ENCODE results near the gene IGFBP5.

The IGFBP5 gene

GRCh38 chr2:216695401-216695821, at the start of gene IGFBP5:
TSS of gene IGFBP5 (minus strand) at chr2:216695549. CDS start at chr2:216694775, 774 bp downstream.
- DNase-seq, result peak; percentile 72

- DNase-seq, result no peak
Observed at GRCh38 chr2:216743781-216744180, 48.4 kb upstream of the IGFBP5 start.

- DNase-seq, result no peak
Observed at GRCh38 chr2:216742411-216742810, 47.1 kb upstream of the IGFBP5 start.

GRCh38 chr2:216741223-216741593, 45.9 kb upstream of the IGFBP5 start:
- no peak for DNase-seq

- DNase-seq, result no peak
Observed at GRCh38 chr2:216740557-216741222, 45.3 kb upstream of the IGFBP5 start.

- no peak for DNase-seq
Observed at GRCh38 chr2:216739035-216739434, 43.7 kb upstream of the IGFBP5 start.

- peak; percentile 36 for DNase-seq
Observed at GRCh38 chr2:216737676-216738075, 42.3 kb upstream of the IGFBP5 start.

- DNase-seq, result peak; percentile 21
Observed at GRCh38 chr2:216736326-216736725, 41.0 kb upstream of the IGFBP5 start.

GRCh38 chr2:216735668-216736067, 40.3 kb upstream of the IGFBP5 start:
- DNase-seq, result no peak

- no peak for DNase-seq
Observed at GRCh38 chr2:216735086-216735485, 39.7 kb upstream of the IGFBP5 start.

GRCh38 chr2:216733046-216733445, 37.7 kb upstream of the IGFBP5 start:
- no peak for DNase-seq

GRCh38 chr2:216732334-216732733, 37.0 kb upstream of the IGFBP5 start:
- DNase-seq, result no peak

GRCh38 chr2:216731465-216731864, 36.1 kb upstream of the IGFBP5 start:
- no peak for DNase-seq

- no peak for DNase-seq
Observed at GRCh38 chr2:216730871-216731270, 35.5 kb upstream of the IGFBP5 start.

- no peak for DNase-seq
Observed at GRCh38 chr2:216727346-216728122, 32.2 kb upstream of the IGFBP5 start.

GRCh38 chr2:216724190-216724589, 28.8 kb upstream of the IGFBP5 start:
- DNase-seq, result no peak

- no peak for DNase-seq
Observed at GRCh38 chr2:216721141-216721540, 25.8 kb upstream of the IGFBP5 start.

- DNase-seq, result no peak
Observed at GRCh38 chr2:216720722-216721121, 25.4 kb upstream of the IGFBP5 start.

GRCh38 chr2:216717907-216718615, 22.7 kb upstream of the IGFBP5 start:
- DNase-seq, result no peak

GRCh38 chr2:216717491-216717901, 22.1 kb upstream of the IGFBP5 start:
- no peak for DNase-seq

GRCh38 chr2:216716109-216716508, 20.8 kb upstream of the IGFBP5 start:
- DNase-seq, result no peak

GRCh38 chr2:216715402-216715974, 20.1 kb upstream of the IGFBP5 start:
- DNase-seq, result no peak

- DNase-seq, result no peak
Observed at GRCh38 chr2:216714376-216714775, 19.0 kb upstream of the IGFBP5 start.
